ENCODE measurements around the gene PTPN18. TPM values are rescaled to one million over a fixed set of nuclear protein-coding genes. Genes with fewer than 3 reads are reported as not detected.
A peak's percentile ranks its signal among the peaks of the same experiment; 100 is the strongest.

Gene PTPN18
- total and polyA plus RNA-seq, 8 donors: 37.0 to 87.0 (median 43.3) TPM

GRCh38 chr2:130365075-130365474 is 9.2 kb downstream of the PTPN18 start:
- Histone ChIP-seq H3K27ac (no peak overlapping the region), H3K27me3 (no peaks in the 10 kb centered on the region), H3K36me3 (no peaks in the 10 kb centered on the region), H3K4me1 (no peaks in the 10 kb centered on the region), H3K4me3 (no peak overlapping the region), H3K9me3 (no peaks in the 10 kb centered on the region)
- 89 to 98% methylated on average over 2 of the region's 2 CpGs for WGBS, 2 donors
- TF ChIP-seq CTCF (IDR thresholded peaks at IDR 0.05): no peak
- DNase-seq: no peak
- ATAC-seq: no peak
- intact Hi-C loops (cut with DNase I): no loop called here
- no peak for FAIRE-seq

GRCh38 chr2:130365963-130366362 is 10.1 kb downstream of the PTPN18 start:
- Histone ChIP-seq H3K27ac (no peak overlapping the region), H3K4me3 (no peak overlapping the region), H3K27me3 (no peaks in the 10 kb centered on the region), H3K9me3 (no peaks in the 10 kb centered on the region), H3K4me1 (no peaks in the 10 kb centered on the region), H3K36me3 (no peaks in the 10 kb centered on the region)
- WGBS, 2 donors: 78 to 83% methylated on average over 2 of the region's 2 CpGs
- ATAC-seq (peak in 3 of 4 donors; percentile 38 to 58 (median 54)), DNase-seq (no peak), FAIRE-seq (no peak)
- TF ChIP-seq CTCF (IDR thresholded peaks at IDR 0.05): no peak
- intact Hi-C loops (cut with DNase I): no loop called here

DNA sequence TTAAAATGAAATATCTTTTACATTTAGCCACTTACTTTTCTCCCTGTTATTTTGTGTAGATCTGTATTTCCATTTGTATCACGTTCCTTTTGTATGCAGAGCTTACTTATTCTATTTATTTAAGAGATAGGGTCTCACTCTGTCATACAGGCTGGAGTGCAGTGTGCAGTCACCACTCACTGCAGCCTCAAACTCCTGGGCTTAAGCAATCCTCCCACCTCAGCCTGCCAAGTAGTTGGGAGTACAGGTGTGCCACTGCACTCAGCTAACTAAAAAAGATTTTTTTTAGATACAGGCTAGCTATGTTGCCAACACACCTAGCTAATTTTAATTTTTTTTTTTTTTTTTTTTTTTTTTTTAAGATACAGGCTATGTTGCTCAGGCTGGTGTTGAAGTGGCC is 10.9 kb downstream of the PTPN18 start:
- H3K4me3 ChIP-seq: no peak overlapping the region
- FAIRE-seq (no peak), DNase-seq (no peak), ATAC-seq (peak; percentile 55 to 81 (median 74))
- no peaks in the 10 kb centered on the region for H3K9me3 ChIP-seq
- H3K27me3 ChIP-seq: no peaks in the 10 kb centered on the region
- peaks cover 0 to 7% (median 0%) of the 10 kb centered on the region in 3 donors for H3K4me1 ChIP-seq
- WGBS, 2 donors: 33 to 44% methylated on average over 1 of the region's 1 CpG
- no peak for TF ChIP-seq CTCF (IDR thresholded peaks at IDR 0.05)
- intact Hi-C loops (cut with DNase I): no loop called here
- H3K36me3 ChIP-seq: no peaks in the 10 kb centered on the region
- H3K27ac ChIP-seq: no peak overlapping the region

DNA sequence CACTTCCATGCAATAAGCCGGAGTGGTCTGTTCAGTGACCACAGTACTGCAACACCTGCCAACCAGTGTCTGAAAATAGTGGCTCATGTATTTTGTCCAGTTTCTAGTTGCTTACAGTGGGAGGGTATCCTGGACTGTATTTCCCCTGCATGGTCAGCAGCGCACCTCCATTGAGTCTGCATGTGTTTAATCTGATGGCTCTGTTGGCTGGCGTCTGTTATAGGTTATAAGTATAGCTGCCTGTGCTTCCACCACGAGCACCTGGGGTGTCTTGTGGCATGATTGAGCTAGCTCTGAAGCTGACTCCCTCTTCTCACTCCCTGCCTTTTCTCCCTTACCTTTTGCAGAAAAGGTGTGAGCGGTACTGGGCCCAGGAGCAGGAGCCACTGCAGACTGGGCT is 12.9 kb downstream of the PTPN18 start:
- Histone ChIP-seq H3K27me3 (no peaks in the 10 kb centered on the region), H3K4me3 (no peak overlapping the region), H3K4me1 (peaks cover 0 to 11% (median 4%) of the 10 kb centered on the region in 3 donors), H3K36me3 (no peaks in the 10 kb centered on the region), H3K9me3 (no peaks in the 10 kb centered on the region), H3K27ac (no peak overlapping the region)
- WGBS, 2 donors: 92 to 97% methylated on average over 5 of the region's 5 CpGs
- TF ChIP-seq CTCF (IDR thresholded peaks at IDR 0.05): no peak
- ATAC-seq (no peak), DNase-seq (no peak), FAIRE-seq (no peak)
- intact Hi-C loops (cut with DNase I): no loop called here

DNA sequence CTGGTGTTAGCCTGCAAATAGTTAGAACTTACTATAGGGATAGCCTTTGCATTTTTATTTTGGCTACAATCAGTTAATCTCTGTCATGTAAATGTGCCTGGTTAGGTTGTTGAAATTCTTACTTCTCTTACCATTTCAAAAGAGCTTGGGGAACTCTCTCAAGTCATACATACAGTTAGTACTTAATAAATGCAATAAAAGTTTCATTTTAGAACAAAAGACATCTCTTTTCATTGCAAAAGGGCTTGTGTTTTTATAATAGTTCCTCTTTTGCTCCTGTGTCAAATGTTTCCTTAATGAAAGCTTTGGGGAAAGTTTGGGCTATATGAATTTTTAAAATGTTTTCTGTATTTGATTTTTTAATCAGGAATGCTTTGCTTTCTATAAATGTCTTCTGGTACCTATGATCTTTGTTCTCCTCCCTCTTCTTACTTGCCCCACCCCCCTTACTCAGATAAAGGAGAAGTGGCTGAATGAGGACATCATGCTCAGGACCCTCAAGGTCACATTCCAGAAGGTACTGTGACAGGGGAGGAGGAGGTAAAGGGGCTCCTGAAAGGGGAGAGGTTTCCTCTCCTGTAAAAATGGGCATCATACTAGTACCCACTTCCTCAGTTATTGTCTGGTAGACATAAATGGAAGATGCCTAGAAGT is 13.6 kb downstream of the PTPN18 start:
- intact Hi-C loops (cut with DNase I): no loop called here

More for the DNA sequence above, 13.6 kb downstream of the PTPN18 start:
- no peak for TF ChIP-seq CTCF (IDR thresholded peaks at IDR 0.05)
- no peak for DNase-seq
- no peak for FAIRE-seq
- no peaks in the 10 kb centered on the region for H3K36me3 ChIP-seq
- no peak overlapping the region for H3K4me3 ChIP-seq
- H3K9me3 ChIP-seq: no peaks in the 10 kb centered on the region
- no peak overlapping the region for H3K27ac ChIP-seq
- ATAC-seq: no peak
- peaks cover 0 to 11% (median 4%) of the 10 kb centered on the region in 3 donors for H3K4me1 ChIP-seq
- no peaks in the 10 kb centered on the region for H3K27me3 ChIP-seq
